Measurements from ENCODE around the gene SEC24C.
"Not testable (repeated sequence)": the region's sequence is repeated elsewhere in the genome, so short reads cannot be mapped to it uniquely, and the experiment has no call there.

SEC24C gene

DNA sequence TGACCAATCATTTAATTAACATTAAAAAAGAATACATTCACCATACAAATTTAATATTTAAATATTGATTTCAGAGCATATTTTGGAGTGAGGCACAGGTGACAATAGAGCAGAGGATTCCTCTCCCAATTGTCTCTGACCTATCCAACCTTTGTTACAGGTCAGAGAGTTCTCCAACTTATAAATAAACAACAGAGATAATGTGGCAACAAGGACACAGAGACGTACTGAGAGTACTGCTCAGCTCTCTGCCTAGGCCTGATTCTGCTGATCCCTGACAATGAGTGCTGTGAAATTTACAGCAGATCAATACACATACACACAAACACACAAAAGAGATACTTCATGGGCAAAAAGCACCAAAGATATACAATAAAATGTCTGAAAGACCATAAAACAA, 27.9 kb upstream of the SEC24C start:
- no peak overlapping the region for H3K4me3 ChIP-seq (ENCODE audit: control insufficient read depth, low read depth, low read length)
- no peak for DNase-seq (ENCODE audit: low read depth)
- no peak for TF ChIP-seq CTCF (IDR thresholded peaks at IDR 0.05; ENCODE audit: control insufficient read depth, insufficient read depth, low read depth, low read length, missing control alignments)

DNA sequence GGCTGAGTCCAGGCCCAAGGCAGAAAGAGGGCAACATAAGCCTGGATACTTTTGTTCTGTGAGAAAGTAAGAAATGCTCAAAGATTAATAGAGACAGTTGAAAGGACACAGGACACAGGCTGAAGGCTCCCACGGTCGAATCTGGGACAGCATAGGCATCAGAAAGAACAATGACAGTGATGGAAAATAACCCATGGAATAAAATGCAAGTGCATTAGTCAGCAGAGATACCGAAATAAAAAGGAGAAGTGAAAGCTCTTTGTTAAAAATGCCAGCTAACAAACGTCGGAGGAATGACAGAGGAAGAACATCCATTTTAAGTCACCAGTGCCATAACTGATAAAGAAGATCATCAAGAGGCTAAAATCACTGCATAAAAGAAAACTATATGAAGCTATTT, 26.6 kb upstream of the SEC24C start:
- TF ChIP-seq CTCF (IDR thresholded peaks at IDR 0.05; ENCODE audit: control insufficient read depth, insufficient read depth, low read depth, low read length, missing control alignments) = no peak
- H3K4me3 ChIP-seq (ENCODE audit: control insufficient read depth, low read depth, low read length) = no peak overlapping the region
- no peak for DNase-seq (ENCODE audit: low read depth)

DNA sequence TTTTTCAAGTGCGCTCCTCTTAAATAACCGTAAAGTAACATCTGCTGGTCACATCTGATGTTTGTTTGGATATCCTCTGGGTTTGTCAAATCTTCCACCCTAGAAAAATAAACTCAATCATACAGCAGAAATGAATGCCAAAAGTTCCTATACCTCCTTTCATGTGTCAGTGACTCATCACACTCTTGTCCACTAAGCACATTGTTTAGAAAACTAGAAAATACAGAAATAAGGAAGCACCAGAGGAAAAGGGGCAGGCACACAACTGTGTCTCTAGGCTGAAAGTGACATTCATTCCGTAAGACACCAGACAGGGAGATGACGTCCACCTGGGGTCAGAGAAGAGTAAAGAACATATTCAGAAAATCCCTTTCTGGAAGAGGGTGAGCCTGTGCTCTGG, 23.6 kb upstream of the SEC24C start:
- H3K4me3 ChIP-seq (ENCODE audit: control insufficient read depth, low read depth, low read length) = not testable (repeated sequence)

DNA sequence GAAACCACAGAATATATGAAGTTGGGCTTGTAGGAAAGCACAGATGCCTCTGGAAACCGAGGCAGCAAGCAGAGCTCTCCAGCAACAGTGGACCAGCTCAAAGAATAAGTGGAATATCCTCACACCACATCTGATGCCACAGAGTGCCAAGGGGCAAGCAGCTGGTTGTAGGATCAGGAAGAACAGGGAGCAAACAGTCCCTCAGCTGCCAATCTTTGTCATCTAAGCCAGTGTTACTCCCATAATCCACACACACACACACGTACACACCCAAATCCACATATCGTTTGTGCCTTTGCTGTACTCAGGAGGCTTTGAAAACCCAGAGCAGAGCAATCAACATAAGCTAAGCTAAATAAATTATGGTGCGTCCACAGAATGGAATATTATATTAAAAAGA, 20.7 kb upstream of the SEC24C start:
- TF ChIP-seq CTCF (IDR thresholded peaks at IDR 0.05; ENCODE audit: control insufficient read depth, insufficient read depth, low read depth, low read length, missing control alignments) = no peak
- no peak overlapping the region for H3K4me3 ChIP-seq (ENCODE audit: control insufficient read depth, low read depth, low read length)
- DNase-seq (ENCODE audit: low read depth) = no peak

More for the DNA sequence above, 23.6 kb upstream of the SEC24C start:
- DNase-seq (ENCODE audit: low read depth) = not testable (repeated sequence)

GRCh38 chr10:73729781-73730152, 14.4 kb upstream of the SEC24C start:
- H3K4me3 ChIP-seq (ENCODE audit: control insufficient read depth, low read depth, low read length) = peak overlapping the region; percentile 91
- DNase-seq (ENCODE audit: low read depth) = peak; percentile 32

DNA sequence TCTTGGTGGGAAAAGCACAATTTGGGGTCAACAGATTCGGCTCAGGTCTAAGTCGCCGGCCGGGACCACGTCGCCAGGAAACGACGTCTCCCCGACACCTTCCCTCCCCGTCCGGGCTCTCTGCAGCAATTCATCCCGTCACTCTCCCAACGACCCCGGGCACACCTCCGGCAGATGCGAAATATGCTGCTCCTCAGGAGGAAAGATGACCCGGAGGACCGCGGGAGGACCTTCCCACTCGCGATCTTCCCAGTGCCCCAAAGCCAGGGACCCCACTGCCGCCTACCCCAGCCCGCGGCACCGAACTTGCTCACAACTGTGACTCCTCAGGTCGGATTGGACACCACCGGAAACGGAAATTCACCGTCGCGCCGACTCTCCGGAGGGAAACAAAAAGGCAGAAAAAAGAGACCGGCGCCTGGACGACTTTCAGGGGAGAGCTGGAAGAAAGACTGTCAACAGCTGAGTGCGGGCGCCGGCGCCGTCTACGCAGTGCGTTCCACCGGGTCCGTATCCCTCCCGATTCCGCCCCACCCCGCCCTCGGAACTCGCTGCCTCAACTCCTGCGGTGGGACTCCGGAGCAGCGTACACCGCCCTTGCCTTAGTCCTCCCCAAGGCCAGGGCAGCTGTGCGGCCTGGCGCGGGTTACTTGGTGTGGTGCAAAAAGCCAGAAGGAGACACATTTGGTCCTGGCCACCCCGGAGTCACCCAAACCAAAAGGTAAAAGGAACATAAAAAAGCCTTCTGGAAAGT, 13.8 kb upstream of the SEC24C start:
- peak overlapping the region; percentile 91 for H3K4me3 ChIP-seq (ENCODE audit: control insufficient read depth, low read depth, low read length)
- no peak for TF ChIP-seq CTCF (IDR thresholded peaks at IDR 0.05; ENCODE audit: control insufficient read depth, insufficient read depth, low read depth, low read length, missing control alignments)

DNA sequence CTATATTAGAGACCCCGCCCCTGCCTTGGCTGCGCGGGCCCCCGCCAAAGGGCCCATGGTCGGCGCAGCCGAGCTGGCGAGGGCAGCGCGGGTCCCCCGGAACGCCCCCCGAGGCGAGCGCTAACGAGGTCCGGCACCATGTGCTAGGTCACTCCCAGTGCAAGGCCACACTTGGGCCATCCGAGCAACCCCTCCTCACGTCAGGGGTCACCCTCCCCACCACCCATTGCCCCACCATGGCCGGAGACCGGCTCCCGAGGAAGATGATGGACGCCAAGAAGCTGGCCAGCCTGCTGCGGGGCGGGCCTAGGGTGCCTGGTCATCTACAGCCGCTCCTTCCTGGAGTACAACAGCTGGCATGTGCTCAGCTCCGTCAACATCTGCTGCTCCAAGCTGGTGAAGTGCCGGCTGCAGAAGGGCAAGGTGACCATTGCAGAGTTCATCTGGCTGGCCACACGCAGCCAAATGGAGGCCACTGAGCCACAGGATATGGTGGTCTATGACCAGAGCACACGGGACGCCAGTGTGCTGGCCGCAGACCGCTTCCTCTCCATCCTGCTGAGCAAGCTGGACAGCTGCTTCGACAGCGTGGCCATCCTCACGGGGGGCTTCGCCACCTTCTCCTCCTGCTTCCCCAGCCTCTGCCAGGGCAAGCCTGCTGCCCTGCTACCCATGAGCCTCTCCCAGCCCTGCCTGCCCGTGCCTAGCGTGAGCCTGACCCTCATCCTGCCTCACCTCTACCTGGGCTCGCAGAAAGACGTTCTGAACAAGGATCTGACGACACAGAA, 12.4 kb upstream of the SEC24C start:
- DNase-seq (ENCODE audit: low read depth) = no peak
- no peak overlapping the region for H3K4me3 ChIP-seq (ENCODE audit: control insufficient read depth, low read depth, low read length)
- TF ChIP-seq CTCF (IDR thresholded peaks at IDR 0.05; ENCODE audit: control insufficient read depth, insufficient read depth, low read depth, low read length, missing control alignments) = no peak

More for the DNA sequence above, 13.8 kb upstream of the SEC24C start:
- DNase-seq (ENCODE audit: low read depth) = peak; percentile 45
